GM19238 (cell line): ENCODE results near the gene TOMM5.

Experiments used
- DNase-seq: peaks from one replicate; pipeline ENCODE4 v3.0.0; 2011; ENCODE audit warnings: low spot score; ENCODE audit not compliant: insufficient read length

The TOMM5 gene

GRCh38 chr9:37592108-37592951, at the start of gene TOMM5:
TSS of gene TOMM5 (minus strand) at chr9:37592597. CDS start at chr9:37592532, 65 bp downstream.
- peak; percentile 72 for DNase-seq

GRCh38 chr9:37641331-37641730, 48.9 kb upstream of the TOMM5 start:
- no peak for DNase-seq

- no peak for DNase-seq
These were observed 47.8 kb upstream of the TOMM5 start for GRCh38 chr9:37640246-37640645.

- DNase-seq, result no peak
These were observed 47.4 kb upstream of the TOMM5 start for GRCh38 chr9:37639841-37640240.

- DNase-seq, result no peak
These were observed 46.8 kb upstream of the TOMM5 start for GRCh38 chr9:37639109-37639762.

- DNase-seq, result no peak
These were observed 44.4 kb upstream of the TOMM5 start for GRCh38 chr9:37636511-37637448.

- no peak for DNase-seq
These were observed 43.4 kb upstream of the TOMM5 start for GRCh38 chr9:37635808-37636207.

GRCh38 chr9:37632479-37632878, 40.1 kb upstream of the TOMM5 start:
- DNase-seq, result no peak

- no peak for DNase-seq
These were observed 34.4 kb upstream of the TOMM5 start for GRCh38 chr9:37626708-37627292.

- no peak for DNase-seq
These were observed 33.4 kb upstream of the TOMM5 start for GRCh38 chr9:37625758-37626147.

GRCh38 chr9:37625036-37625757, 32.8 kb upstream of the TOMM5 start:
- DNase-seq, result no peak

- no peak for DNase-seq
These were observed 31.7 kb upstream of the TOMM5 start for GRCh38 chr9:37624073-37624472.

- no peak for DNase-seq
These were observed 30.9 kb upstream of the TOMM5 start for GRCh38 chr9:37623267-37623666.

- no peak for DNase-seq
These were observed 30.1 kb upstream of the TOMM5 start for GRCh38 chr9:37622462-37622861.

- DNase-seq, result no peak
These were observed 29.1 kb upstream of the TOMM5 start for GRCh38 chr9:37621273-37622121.

- DNase-seq, result no peak
These were observed 28.0 kb upstream of the TOMM5 start for GRCh38 chr9:37620396-37620795.

- DNase-seq, result no peak
These were observed 27.4 kb upstream of the TOMM5 start for GRCh38 chr9:37619806-37620205.

- no peak for DNase-seq
These were observed 26.4 kb upstream of the TOMM5 start for GRCh38 chr9:37618817-37619216.

- DNase-seq, result no peak
These were observed 25.4 kb upstream of the TOMM5 start for GRCh38 chr9:37617832-37618231.

GRCh38 chr9:37617161-37617560, 24.8 kb upstream of the TOMM5 start:
- DNase-seq, result no peak
